Activated CD8-positive, alpha-beta T cell treated with anti-CD3 and anti-CD28 coated beads for 36 hours (primary cell): ENCODE measurements around the gene INPP5J. TPM values are rescaled to one million over a fixed set of nuclear protein-coding genes. Genes with fewer than 3 reads are reported as not detected.
A peak's percentile ranks its signal among the peaks of the same experiment; 100 is the strongest.

Experiments
- ATAC-seq: fragments of 200-7000 bp; cut with Tn5 transposase; one replicate; pipeline ENCODE4 v1.10.0; 2021; ENCODE audit warnings: mild to moderate bottlenecking, moderate library complexity
- CTCF ChIA-PET: fragments of 350-600 bp; sonication (Branson Sonifier 250); formaldehyde crosslinking; loops from one replicate; lab custom pipeline; 2021; ENCODE audit warnings: antibody characterized with exemption; lab: Charles Lee
- POLR2A ChIA-PET: fragments of 350-600 bp; sonication (Branson Sonifier 250); formaldehyde crosslinking; loops from one replicate; lab custom pipeline; 2021; ENCODE audit warnings: antibody characterized with exemption; lab: Charles Lee
- DNase-seq: peaks from one replicate; pipeline ENCODE4 v3.0.0-alpha.2; 2020
- H3K27ac Mint-ChIP-seq: one replicate; pipeline ENCODE4 v1.8.0; 2021; ENCODE audit warnings: mild to moderate bottlenecking, mixed read lengths
- H3K27me3 Mint-ChIP-seq: one replicate; pipeline ENCODE4 v1.8.0; 2021; ENCODE audit warnings: mixed read lengths
- H3K36me3 Mint-ChIP-seq: one replicate; pipeline ENCODE4 v1.8.0; 2021; ENCODE audit warnings: low read depth, mixed read lengths
- H3K4me1 Mint-ChIP-seq: one replicate; pipeline ENCODE4 v1.8.0; 2021; ENCODE audit warnings: low read depth, mixed read lengths
- H3K4me3 Mint-ChIP-seq: one replicate; pipeline ENCODE4 v1.8.0; 2021; ENCODE audit warnings: mild to moderate bottlenecking, moderate library complexity, mixed read lengths
- H3K9me3 Mint-ChIP-seq: one replicate; pipeline ENCODE4 v1.8.0; 2021; ENCODE audit warnings: mixed read lengths
- CTCF ChIP-seq: fragments of 200-600 bp; IDR thresholded peaks from one replicate; pipeline ENCODE4 v1.8.0; 2022; ENCODE audit warnings: antibody characterized with exemption, mild to moderate bottlenecking
- intact Hi-C: fragments of 100-400 bp; cut with micrococcal nuclease; formaldehyde crosslinking; loops from one replicate; pipeline ENCODE4 v1.10.0; 2022
- total RNA-seq, 2 experiments: library from RNA; stranded (reverse); gene quantifications; one replicate each; pipeline ENCODE4 v1.2.3, GENCODE V29; 2021

Gene INPP5J
- total RNA-seq, 2 experiments from 2014 or later = 0.09 to 0.29 TPM

- TF ChIP-seq CTCF = peak; percentile 65
- no peak overlapping the region for H3K27ac Mint-ChIP-seq
- POLR2A ChIA-PET = interaction anchor here (1.2 to 8.1 kb wide), 7 partner anchors 24 to 209 kb away, joined by 3 to 52 read pairs (median 5); partner anchors contain the start of genes MORC2, PIK3IP1, SELENOM and TUG1
Measured at GRCh38 chr22:31082606-31083376, 40.0 kb upstream of the INPP5J start.

DNA sequence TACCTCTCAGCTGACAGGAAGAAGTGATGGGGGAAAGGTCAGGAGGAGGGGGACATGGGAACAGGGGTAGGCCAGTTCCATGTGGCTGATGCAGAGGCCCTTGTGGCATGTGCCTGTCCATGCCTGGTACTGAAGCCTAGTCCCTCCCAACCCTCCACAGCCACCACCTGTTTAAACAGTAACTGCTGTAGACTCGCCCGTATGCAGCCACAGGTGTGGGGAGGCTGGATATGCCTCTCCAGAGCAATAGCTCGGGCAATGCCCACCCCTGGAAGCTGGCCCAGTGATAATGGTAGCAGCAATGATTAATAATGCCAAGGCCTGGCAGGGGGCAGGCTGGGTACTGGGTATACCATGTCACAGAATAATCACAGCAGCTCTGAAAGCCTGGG is 39.4 kb upstream of the INPP5J start:
- Mint-ChIP-seq H3K4me3 (peak overlapping the region; percentile 97), H3K4me1 (peaks cover 25% of the 10 kb centered on the region), H3K9me3 (no peaks in the 10 kb centered on the region), H3K27me3 (no peaks in the 10 kb centered on the region), H3K27ac (no peak overlapping the region), H3K36me3 (peaks cover 4% of the 10 kb centered on the region)
- POLR2A ChIA-PET = interaction anchor here (1.2 to 8.1 kb wide), 5 partner anchors 24 to 209 kb away, joined by 3 to 52 read pairs (median 5); partner anchors contain the start of genes MORC2, PIK3IP1, SELENOM and TUG1
- no peak for TF ChIP-seq CTCF
- DNase-seq = no peak
- CTCF ChIA-PET = interaction anchor here (0.9 to 6.1 kb wide), 15 partner anchors 10 to 449 kb away, joined by 3 to 44 read pairs (median 8); partner anchors contain the start of genes LIMK2, MORC2, SELENOM and SLC35E4
- intact Hi-C loops = loop anchor here (5.0 to 10.0 kb wide), 2 partner anchors 141 to 319 kb away; no protein-coding TSS in a partner anchor
- ATAC-seq = no peak

More at GRCh38 chr22:31082606-31083376, 40.0 kb upstream of the INPP5J start:
- ATAC-seq (peak; percentile 12), DNase-seq (peak; percentile 88)
- Mint-ChIP-seq H3K4me1 (peaks cover 25% of the 10 kb centered on the region), H3K27me3 (no peaks in the 10 kb centered on the region), H3K36me3 (peaks cover 4% of the 10 kb centered on the region), H3K9me3 (no peaks in the 10 kb centered on the region), H3K4me3 (peak overlapping the region; percentile 97)
- CTCF ChIA-PET = interaction anchor here (0.6 to 6.1 kb wide), 19 partner anchors 10 to 448 kb away, joined by 3 to 44 read pairs (median 4); partner anchors contain the start of genes MORC2, SELENOM, SLC35E4 and TUG1
- intact Hi-C loops = loop anchor here (5.0 to 10.0 kb wide), 2 partner anchors 140 to 318 kb away; no protein-coding TSS in a partner anchor

DNA sequence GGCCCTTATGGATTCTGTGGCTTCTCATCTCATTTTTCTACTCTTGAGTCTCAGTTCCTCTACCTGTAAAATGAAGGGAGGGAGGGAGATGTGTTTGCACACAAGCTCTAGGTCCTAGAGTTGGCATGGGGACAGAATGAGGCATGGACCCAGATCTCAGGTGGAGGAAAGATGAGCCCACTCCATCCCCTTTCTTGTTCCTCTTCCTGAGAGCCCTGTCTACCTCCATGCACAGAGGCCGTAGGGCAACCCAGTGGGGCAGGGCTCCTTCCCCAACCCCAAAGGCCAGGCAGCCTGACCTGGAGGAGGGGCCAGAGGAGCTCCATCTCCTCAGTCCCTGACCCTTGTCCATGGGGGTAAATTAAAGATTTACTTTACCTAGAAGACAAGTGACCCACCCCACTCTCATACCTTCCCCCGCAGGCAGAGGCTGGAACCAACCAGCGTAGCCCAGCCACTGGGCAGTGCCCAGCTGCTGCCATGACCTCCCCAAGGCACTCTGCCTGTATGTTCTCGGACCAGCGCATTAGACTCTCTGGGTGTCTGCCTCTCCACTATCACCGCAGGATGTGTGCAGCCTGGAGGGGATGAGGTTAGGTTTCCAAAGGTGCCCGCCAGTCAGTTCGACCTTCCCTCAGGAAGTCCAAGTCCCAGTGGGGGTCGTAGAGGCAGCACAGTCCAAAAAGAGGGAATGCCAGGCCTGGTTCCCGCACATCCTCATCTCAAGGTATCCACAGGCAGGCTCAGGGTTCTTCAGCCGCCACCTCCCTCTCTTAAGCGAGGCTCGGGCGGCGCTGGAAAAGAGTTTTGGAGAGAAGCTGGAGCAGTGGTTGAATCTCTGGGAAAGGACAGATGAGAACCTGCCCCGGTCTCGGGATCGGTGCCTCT is 38.6 kb upstream of the INPP5J start:
- intact Hi-C loops = loop anchor here (5.0 to 10.0 kb wide), 2 partner anchors 142 to 319 kb away; no protein-coding TSS in a partner anchor
- peak overlapping the region; percentile 97 for H3K4me3 Mint-ChIP-seq
- H3K4me1 Mint-ChIP-seq = peaks cover 25% of the 10 kb centered on the region
- H3K36me3 Mint-ChIP-seq = peaks cover 4% of the 10 kb centered on the region
- ChIA-PET CTCF (interaction anchor here (0.8 to 6.1 kb wide), 30 partner anchors 9 to 449 kb away, joined by 3 to 44 read pairs (median 6); partner anchors contain the start of genes LIMK2, MORC2, SELENOM and SLC35E4), POLR2A (interaction anchor here (0.6 to 8.1 kb wide), 19 partner anchors 11 to 450 kb away, joined by 3 to 52 read pairs (median 4); partner anchors contain the start of genes MORC2, PATZ1, PIK3IP1 and SELENOM)
- TF ChIP-seq CTCF = no peak
- H3K9me3 Mint-ChIP-seq = no peaks in the 10 kb centered on the region
- H3K27me3 Mint-ChIP-seq = no peaks in the 10 kb centered on the region
- peak overlapping the region; percentile 89 for H3K27ac Mint-ChIP-seq
- no peak for DNase-seq
- ATAC-seq = no peak

DNA sequence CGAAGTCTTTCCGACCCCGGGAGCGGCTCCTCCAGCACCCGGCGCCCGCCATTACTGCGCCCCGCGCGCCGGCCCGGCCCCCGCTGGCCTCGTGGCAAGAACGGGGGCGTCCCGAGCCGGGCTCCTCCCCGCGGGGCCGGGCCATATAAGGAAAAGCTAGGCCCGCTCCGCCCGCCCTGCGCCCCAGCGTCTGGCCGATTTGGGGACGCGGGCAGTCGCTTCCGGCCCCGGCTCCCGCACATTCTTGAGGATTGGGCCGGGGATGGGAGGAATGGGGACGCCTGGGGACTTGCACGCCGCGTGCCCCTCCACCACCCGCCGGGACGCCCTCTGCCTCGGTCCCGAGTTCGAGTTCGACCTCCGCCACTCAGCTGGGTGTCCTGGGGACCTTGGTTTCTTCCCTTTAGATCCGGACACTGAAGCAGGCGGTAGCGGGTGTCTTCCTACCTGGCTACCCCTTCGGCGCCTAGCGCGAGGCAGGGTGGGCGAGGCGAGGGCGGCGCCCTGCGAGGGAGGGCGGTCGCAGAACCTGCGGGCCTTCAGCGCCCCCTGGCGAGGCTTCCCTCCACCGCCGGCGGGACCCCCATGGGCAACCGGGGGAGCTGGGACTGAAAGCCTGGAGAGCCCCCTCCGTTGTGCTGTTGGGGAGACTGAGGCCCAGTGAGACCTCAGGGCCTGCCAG is 37.8 kb upstream of the INPP5J start:
- H3K27me3 Mint-ChIP-seq = no peaks in the 10 kb centered on the region
- H3K27ac Mint-ChIP-seq = peak overlapping the region; percentile 93
- CTCF ChIA-PET = interaction anchor here (0.6 to 6.1 kb wide), 31 partner anchors 9 to 450 kb away, joined by 3 to 44 read pairs (median 4); partner anchors contain the start of genes MORC2, SELENOM and TUG1

More for the DNA sequence above, 37.8 kb upstream of the INPP5J start:
- peak overlapping the region; percentile 97 for H3K4me3 Mint-ChIP-seq
- POLR2A ChIA-PET = interaction anchor here (0.6 to 8.1 kb wide), 27 partner anchors 9 to 796 kb away, joined by 3 to 52 read pairs (median 4); partner anchors contain the start of genes MORC2, PATZ1, PIK3IP1 and SELENOM
- peaks cover 4% of the 10 kb centered on the region for H3K36me3 Mint-ChIP-seq
- intact Hi-C loops = loop anchor here (5.0 to 10.0 kb wide), 2 partner anchors 143 to 320 kb away; no protein-coding TSS in a partner anchor
- TF ChIP-seq CTCF = peak; percentile 92
- ATAC-seq (peak; percentile 83), DNase-seq (peak; percentile 94)
- H3K4me1 Mint-ChIP-seq = peaks cover 25% of the 10 kb centered on the region
- no peaks in the 10 kb centered on the region for H3K9me3 Mint-ChIP-seq
